Transverse colon (tissue), 4 donors: ENCODE data around the gene SEC14L1.

Experiments
- CTCF ChIP-seq, 5 experiments: fragments of 200-600 bp in 3 of 5; fragments of 450-650 bp in 2 of 5; sonication (generic) in 3 of 5; IDR thresholded peaks; 1 replicate in 2 of 5; 2 replicates in 3 of 5; pipeline ENCODE4 v1.5.1; 2016 to 2017; ENCODE audit warnings: antibody characterized with exemption in 5 of 5, inconsistent platforms in 3 of 5, mild to moderate bottlenecking in 2 of 5, moderate library complexity in 1 of 5
- EP300 ChIP-seq: sonication (generic); formaldehyde crosslinking; IDR thresholded peaks from one replicate; pipeline ENCODE4 v1.6.1; 2017; ENCODE audit warnings: antibody characterized with exemption, low read depth
- POLR2A ChIP-seq: fragments of 450-650 bp; IDR thresholded peaks from one replicate; pipeline ENCODE4 v1.6.1; 2016; ENCODE audit warnings: antibody characterized with exemption, mild to moderate bottlenecking, moderate library complexity
- POLR2AphosphoS5 ChIP-seq, 3 donors: sonication (generic); formaldehyde crosslinking; IDR thresholded peaks; one replicate each; pipeline ENCODE4 v1.6.1; 2016; ENCODE audit warnings: antibody characterized with exemption in 3 of 3

- no peak for TF ChIP-seq CTCF (IDR thresholded peaks at IDR 0.05)
- TF ChIP-seq POLR2A, result no peak
- TF ChIP-seq EP300, result no peak
- TF ChIP-seq POLR2AphosphoS5 (IDR thresholded peaks at IDR 0.05), result no peak
These were observed 26.9 kb downstream of the SEC14L1 start for GRCh38 chr17:77167472-77168306.
